ENCODE results near the gene MAP4K4. TPM values are rescaled to one million over a fixed set of nuclear protein-coding genes. Genes with fewer than 3 reads are reported as not detected.
A peak's percentile ranks its signal among the peaks of the same experiment; 100 is the strongest.

Gene MAP4K4
- total RNA-seq, 1 donor from 2014 or later, result 232 TPM

- ATAC-seq (ENCODE audit: low read depth), result peak; percentile 53
- Mint-ChIP-seq H3K4me1 (peaks cover 19% of the 10 kb centered on the region), H3K27me3 (no peaks in the 10 kb centered on the region), H3K27ac (peak overlapping the region; percentile 77), H3K36me3 (ENCODE audit: low read depth) (peaks cover 52% of the 10 kb centered on the region), H3K4me3 (peak overlapping the region; percentile 62), H3K9me3 (peaks cover 3% of the 10 kb centered on the region)
- DNase-seq, result no peak
- CTCF ChIA-PET, result interaction anchor here (0.8 kb wide), 1 partner anchor 10 kb away, joined by 3 read pairs; no protein-coding TSS in a partner anchor
- POLR2A ChIA-PET, result interaction anchor here (0.8 to 1.7 kb wide), 3 partner anchors 10 to 85 kb away, joined by 3 to 5 read pairs (median 5); no protein-coding TSS in a partner anchor
- TF ChIP-seq, protein P1, sequence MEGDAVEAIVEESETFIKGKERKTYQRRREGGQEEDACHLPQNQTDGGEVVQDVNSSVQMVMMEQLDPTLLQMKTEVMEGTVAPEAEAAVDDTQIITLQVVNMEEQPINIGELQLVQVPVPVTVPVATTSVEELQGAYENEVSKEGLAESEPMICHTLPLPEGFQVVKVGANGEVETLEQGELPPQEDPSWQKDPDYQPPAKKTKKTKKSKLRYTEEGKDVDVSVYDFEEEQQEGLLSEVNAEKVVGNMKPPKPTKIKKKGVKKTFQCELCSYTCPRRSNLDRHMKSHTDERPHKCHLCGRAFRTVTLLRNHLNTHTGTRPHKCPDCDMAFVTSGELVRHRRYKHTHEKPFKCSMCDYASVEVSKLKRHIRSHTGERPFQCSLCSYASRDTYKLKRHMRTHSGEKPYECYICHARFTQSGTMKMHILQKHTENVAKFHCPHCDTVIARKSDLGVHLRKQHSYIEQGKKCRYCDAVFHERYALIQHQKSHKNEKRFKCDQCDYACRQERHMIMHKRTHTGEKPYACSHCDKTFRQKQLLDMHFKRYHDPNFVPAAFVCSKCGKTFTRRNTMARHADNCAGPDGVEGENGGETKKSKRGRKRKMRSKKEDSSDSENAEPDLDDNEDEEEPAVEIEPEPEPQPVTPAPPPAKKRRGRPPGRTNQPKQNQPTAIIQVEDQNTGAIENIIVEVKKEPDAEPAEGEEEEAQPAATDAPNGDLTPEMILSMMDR (IDR thresholded peaks at IDR 0.05), result no peak
- intact Hi-C loops (cut with micrococcal nuclease), result loop anchor here (1.0 to 10.0 kb wide), 2 partner anchors 8 to 208 kb away; no protein-coding TSS in a partner anchor
Observed at GRCh38 chr2:101706819-101707177, 9.3 kb downstream of the MAP4K4 start.

DNA sequence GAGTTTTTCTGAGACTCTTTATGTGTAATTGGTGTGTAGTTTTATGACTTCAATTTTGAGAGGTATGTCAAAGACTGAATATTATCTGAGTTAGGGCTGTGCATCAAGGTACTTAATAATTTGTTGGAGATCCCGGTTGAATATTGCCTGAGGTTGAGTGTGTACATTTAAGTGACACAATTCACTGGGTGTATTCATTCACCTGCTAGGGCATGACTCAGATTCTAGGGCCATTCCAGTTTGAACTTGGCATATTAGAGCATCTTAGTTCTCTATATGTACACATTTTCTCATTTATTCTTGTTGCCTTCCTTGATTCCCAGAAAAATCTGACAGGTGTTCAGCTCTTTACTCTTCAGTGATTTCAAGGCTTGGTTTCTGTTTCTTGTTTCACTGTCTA is 12.5 kb downstream of the MAP4K4 start:
- ATAC-seq (ENCODE audit: low read depth), result peak; percentile 6
- Mint-ChIP-seq H3K36me3 (ENCODE audit: low read depth) (peaks cover 32% of the 10 kb centered on the region), H3K27ac (peak overlapping the region; percentile 85), H3K27me3 (no peaks in the 10 kb centered on the region), H3K9me3 (no peaks in the 10 kb centered on the region), H3K4me1 (peaks cover 46% of the 10 kb centered on the region), H3K4me3 (peak overlapping the region; percentile 65)
- DNase-seq, result no peak
- TF ChIP-seq, protein P1 (IDR thresholded peaks at IDR 0.05), result no peak
- POLR2A ChIA-PET, result interaction anchor here (0.8 to 5.1 kb wide), 12 partner anchors 10 to 403 kb away, joined by 3 to 47 read pairs (median 8); partner anchors contain the start of gene MAP4K4
- intact Hi-C loops (cut with micrococcal nuclease), result loop anchor here (1.0 kb wide), 1 partner anchor 13 kb away; the partner anchor contains the start of gene MAP4K4
- CTCF ChIA-PET, result interaction anchor here (0.8 to 1.2 kb wide), 4 partner anchors 10 to 113 kb away, joined by 3 to 11 read pairs (median 3); no protein-coding TSS in a partner anchor

DNA sequence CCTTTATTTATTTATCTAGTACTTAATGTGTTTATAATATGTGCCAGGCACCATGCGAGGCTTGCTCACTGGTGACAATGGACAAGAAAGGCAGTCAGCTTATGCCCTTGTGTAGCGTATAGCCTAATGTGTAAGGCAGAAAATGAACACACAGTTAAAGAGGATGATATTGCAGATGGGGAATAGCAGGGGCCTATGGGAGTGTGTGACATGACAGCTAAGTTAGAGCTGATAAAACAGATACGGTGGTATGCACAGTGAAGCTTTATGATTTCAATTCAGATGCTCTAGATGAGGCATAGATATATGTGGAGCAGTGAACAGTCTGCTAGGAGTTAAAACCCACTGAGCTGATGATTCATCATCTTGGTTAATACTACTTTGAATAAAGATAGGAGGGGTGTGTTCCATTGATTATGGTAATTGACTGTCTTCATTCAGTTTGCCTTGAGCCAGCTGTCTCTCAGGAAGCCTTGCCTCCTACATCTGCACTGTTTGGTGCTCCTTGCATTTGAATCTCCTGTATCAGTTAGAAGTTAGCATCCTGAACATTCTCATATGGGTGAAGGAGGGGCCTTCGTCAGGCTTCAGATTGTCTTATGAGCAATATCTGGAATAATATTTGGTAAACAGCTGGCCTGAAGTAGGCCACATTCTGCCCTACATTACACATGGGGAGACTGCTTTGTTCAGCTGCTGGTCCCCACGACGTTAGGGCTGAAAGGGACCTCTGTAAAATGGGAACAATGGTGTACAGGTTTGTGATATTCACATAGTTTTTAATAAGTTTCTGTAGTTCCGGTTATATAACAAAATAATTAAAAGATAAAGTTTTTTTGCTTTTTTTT is 13.2 kb downstream of the MAP4K4 start:
- H3K9me3 Mint-ChIP-seq, result no peaks in the 10 kb centered on the region
- H3K27me3 Mint-ChIP-seq, result no peaks in the 10 kb centered on the region
- ChIA-PET CTCF (interaction anchor here (0.8 to 1.2 kb wide), 4 partner anchors 11 to 112 kb away, joined by 3 to 11 read pairs (median 3); no protein-coding TSS in a partner anchor), POLR2A (interaction anchor here (0.8 to 5.1 kb wide), 9 partner anchors 10 to 292 kb away, joined by 3 to 47 read pairs (median 11); partner anchors contain the start of gene MAP4K4)
- intact Hi-C loops (cut with micrococcal nuclease), result loop anchor here (1.0 kb wide), 1 partner anchor 13 kb away; the partner anchor contains the start of gene MAP4K4
- peak overlapping the region; percentile 85 for H3K27ac Mint-ChIP-seq
- H3K4me3 Mint-ChIP-seq, result peak overlapping the region; percentile 65
- H3K36me3 Mint-ChIP-seq (ENCODE audit: low read depth), result peaks cover 29% of the 10 kb centered on the region
- TF ChIP-seq, protein P1 (IDR thresholded peaks at IDR 0.05), result no peak
- DNase-seq (no peak), ATAC-seq (ENCODE audit: low read depth) (peak; percentile 78)
- H3K4me1 Mint-ChIP-seq, result peaks cover 53% of the 10 kb centered on the region

GRCh38 chr2:101714118-101714517 is 16.6 kb downstream of the MAP4K4 start:
- POLR2A ChIA-PET, result interaction anchor here (0.7 to 2.1 kb wide), 2 partner anchors 62 to 92 kb away, joined by 3 to 8 read pairs; no protein-coding TSS in a partner anchor
- Mint-ChIP-seq H3K4me3 (peak overlapping the region; percentile 54), H3K4me1 (peaks cover 87% of the 10 kb centered on the region), H3K27me3 (no peaks in the 10 kb centered on the region), H3K27ac (peak overlapping the region; percentile 94), H3K9me3 (no peaks in the 10 kb centered on the region), H3K36me3 (ENCODE audit: low read depth) (peaks cover 19% of the 10 kb centered on the region)
- TF ChIP-seq, protein P1 (IDR thresholded peaks at IDR 0.05), result no peak
- intact Hi-C loops (cut with micrococcal nuclease), result loop anchor here (1.0 kb wide), 1 partner anchor 8 kb away; no protein-coding TSS in a partner anchor
- CTCF ChIA-PET, result no interaction called here
- no peak for ATAC-seq (ENCODE audit: low read depth)
- no peak for DNase-seq
